Stimulated activated CD8-positive, alpha-beta memory T cell treated with anti-CD3 and anti-CD28 coated beads, Interleukin-12 subunit alpha, Interleukin-12 subunit beta, amount 100 ng/mL, for 24 hours (primary cell): ENCODE results near the gene CD9.
A peak's percentile ranks its signal among the peaks of the same experiment; 100 is the strongest.
"Not testable (repeated sequence)": the region's sequence is repeated elsewhere in the genome, so short reads cannot be mapped to it uniquely, and the experiment has no call there.

ENCODE experiments used
- DNase-seq: peaks from one replicate; pipeline ENCODE4 v3.0.0-alpha.2; 2020; ENCODE audit errors: extremely low read depth

The CD9 gene

GRCh38 chr12:6180268-6181051 lies 19.7 kb upstream of the CD9 start:
- DNase-seq, result no peak

- no peak for DNase-seq
Measured at GRCh38 chr12:6181166-6181565, 19.0 kb upstream of the CD9 start.

GRCh38 chr12:6181583-6182278 lies 18.5 kb upstream of the CD9 start:
- DNase-seq, result no peak

- DNase-seq, result no peak
Measured at GRCh38 chr12:6182279-6182898, 17.8 kb upstream of the CD9 start.

GRCh38 chr12:6183689-6184428 lies 16.3 kb upstream of the CD9 start:
- no peak for DNase-seq

- no peak for DNase-seq
Measured at GRCh38 chr12:6185961-6186827, 14.0 kb upstream of the CD9 start.

- no peak for DNase-seq
Measured at GRCh38 chr12:6187948-6188793, 12.0 kb upstream of the CD9 start.

GRCh38 chr12:6189028-6189427 lies 11.2 kb upstream of the CD9 start:
- no peak for DNase-seq

GRCh38 chr12:6189952-6190598 lies 10.1 kb upstream of the CD9 start:
- DNase-seq, result not testable (repeated sequence)

GRCh38 chr12:6190767-6191530 lies 9.3 kb upstream of the CD9 start:
- DNase-seq, result not testable (repeated sequence)

GRCh38 chr12:6192604-6193380 lies 7.4 kb upstream of the CD9 start:
- no peak for DNase-seq

GRCh38 chr12:6193853-6194815 lies 6.1 kb upstream of the CD9 start:
- no peak for DNase-seq

- DNase-seq, result peak; percentile 27
Measured at GRCh38 chr12:6195665-6196535, 4.3 kb upstream of the CD9 start.

- no peak for DNase-seq
Measured at GRCh38 chr12:6198051-6198450, 2.1 kb upstream of the CD9 start.

- DNase-seq, result no peak
Measured at GRCh38 chr12:6198556-6198955, 1.6 kb upstream of the CD9 start.

GRCh38 chr12:6198985-6199530 lies 1.1 kb upstream of the CD9 start:
- DNase-seq, result no peak
